Measurements from ENCODE around the gene LRFN3.
"Not testable (repeated sequence)": the region's sequence is repeated elsewhere in the genome, so short reads cannot be mapped to it uniquely, and the experiment has no call there.

LRFN3 gene

DNA sequence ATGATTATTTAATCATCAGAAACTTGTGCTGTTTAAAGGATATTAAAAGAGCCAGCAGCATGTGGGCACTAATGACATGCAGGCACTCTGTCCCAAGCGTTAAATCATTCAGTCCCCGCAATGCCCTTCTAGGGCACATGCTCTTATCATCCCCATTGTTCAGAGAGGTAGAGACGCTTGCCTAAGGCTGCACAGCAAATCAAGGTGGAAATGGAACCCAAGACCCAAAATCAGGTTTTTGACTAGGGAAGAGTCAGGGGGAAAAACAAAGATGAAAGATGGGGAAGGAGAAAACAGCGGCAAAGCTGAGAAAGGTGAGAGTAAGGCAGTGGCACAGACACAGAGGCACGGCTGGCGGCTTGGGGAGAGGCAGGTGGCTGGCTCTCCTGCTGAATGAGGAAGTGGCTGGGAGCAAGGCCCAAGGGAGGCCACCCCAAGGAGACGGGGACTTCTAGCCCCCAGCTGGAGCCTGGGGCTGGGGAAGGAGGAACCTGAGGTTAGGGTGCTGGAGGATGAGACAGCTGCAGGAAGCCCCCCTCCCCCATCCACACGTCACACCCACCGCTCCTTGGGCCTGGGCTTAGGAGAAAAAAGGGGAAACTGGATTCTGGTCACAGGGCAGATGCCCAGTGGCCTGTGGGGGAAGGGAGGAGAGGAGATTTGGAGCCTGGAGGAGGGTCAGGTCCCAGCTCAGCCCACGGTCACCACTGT lies 27.0 kb upstream of the LRFN3 start:
- TF ChIP-seq HDGF (IDR thresholded peaks at IDR 0.05; ENCODE audit: borderline replicate concordance), result no peak
- no peak for TF ChIP-seq NFRKB (IDR thresholded peaks at IDR 0.05)
- TF ChIP-seq L3MBTL2 (conservative IDR thresholded peaks at IDR 0.05), result no peak
- no peak for TF ChIP-seq SUZ12 (IDR thresholded peaks at IDR 0.05)
- no peak for TF ChIP-seq CTBP1 (IDR thresholded peaks at IDR 0.05; ENCODE audit: borderline replicate concordance)
- no peak for TF ChIP-seq ELF4 (IDR thresholded peaks at IDR 0.05)
- TF ChIP-seq BHLHE40 (IDR thresholded peaks at IDR 0.05; ENCODE audit: borderline replicate concordance), result no peak
- TF ChIP-seq LEF1 (IDR thresholded peaks at IDR 0.05; ENCODE audit: borderline replicate concordance), result no peak
- TF ChIP-seq, protein P1, sequence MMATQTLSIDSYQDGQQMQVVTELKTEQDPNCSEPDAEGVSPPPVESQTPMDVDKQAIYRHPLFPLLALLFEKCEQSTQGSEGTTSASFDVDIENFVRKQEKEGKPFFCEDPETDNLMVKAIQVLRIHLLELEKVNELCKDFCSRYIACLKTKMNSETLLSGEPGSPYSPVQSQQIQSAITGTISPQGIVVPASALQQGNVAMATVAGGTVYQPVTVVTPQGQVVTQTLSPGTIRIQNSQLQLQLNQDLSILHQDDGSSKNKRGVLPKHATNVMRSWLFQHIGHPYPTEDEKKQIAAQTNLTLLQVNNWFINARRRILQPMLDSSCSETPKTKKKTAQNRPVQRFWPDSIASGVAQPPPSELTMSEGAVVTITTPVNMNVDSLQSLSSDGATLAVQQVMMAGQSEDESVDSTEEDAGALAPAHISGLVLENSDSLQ (IDR thresholded peaks at IDR 0.05), result no peak
- TF ChIP-seq SP1 (IDR thresholded peaks at IDR 0.05), result no peak
- no peak for DNase-seq (ENCODE audit: extremely low spot score)
- ChIA-PET CTCF (no interaction called here), POLR2A (no interaction called here)

DNA sequence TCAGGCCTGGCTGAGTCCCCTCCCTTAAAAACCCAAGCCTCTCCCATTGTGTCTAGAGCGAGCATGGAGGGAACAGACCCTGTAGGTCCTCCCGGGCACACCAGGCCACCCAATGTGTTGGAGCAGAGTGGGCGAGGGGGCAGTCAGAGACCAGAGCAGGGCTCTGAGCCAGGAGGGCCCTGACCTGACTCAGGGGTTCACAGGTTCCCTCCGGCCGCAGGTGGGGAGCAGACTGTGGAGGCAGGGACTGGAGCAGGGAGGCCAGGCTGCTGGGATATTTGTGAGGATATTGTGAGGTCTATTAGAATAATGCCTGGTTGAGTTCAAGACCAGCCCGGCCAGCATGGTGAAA lies 26.5 kb upstream of the LRFN3 start:
- no peak for TF ChIP-seq FOXM1 (IDR thresholded peaks at IDR 0.05; ENCODE audit: borderline replicate concordance)
- no peak for TF ChIP-seq ZNF384 (IDR thresholded peaks at IDR 0.05)
- no peak for TF ChIP-seq ELF4 (IDR thresholded peaks at IDR 0.05)
- no peak for TF ChIP-seq L3MBTL2 (conservative IDR thresholded peaks at IDR 0.05)
- TF ChIP-seq, protein P1 (IDR thresholded peaks at IDR 0.05), result no peak
- TF ChIP-seq NFRKB (IDR thresholded peaks at IDR 0.05), result no peak
- TF ChIP-seq TARDBP (IDR thresholded peaks at IDR 0.05), result no peak
- TF ChIP-seq CTBP1 (IDR thresholded peaks at IDR 0.05; ENCODE audit: borderline replicate concordance), result no peak
- no peak for TF ChIP-seq FOXK2 (IDR thresholded peaks at IDR 0.05)
- no peak for TF ChIP-seq SUZ12 (IDR thresholded peaks at IDR 0.05)
- TF ChIP-seq FOXA1 (IDR thresholded peaks at IDR 0.05), result no peak
- no peak for DNase-seq (ENCODE audit: extremely low spot score)
- ChIA-PET CTCF (no interaction called here), POLR2A (no interaction called here)

GRCh38 chr19:35910355-35910754 lies 25.8 kb upstream of the LRFN3 start:
- CTCF ChIA-PET; POLR2A ChIA-PET; DNase-seq (ENCODE audit: extremely low spot score): not testable (repeated sequence)

DNA sequence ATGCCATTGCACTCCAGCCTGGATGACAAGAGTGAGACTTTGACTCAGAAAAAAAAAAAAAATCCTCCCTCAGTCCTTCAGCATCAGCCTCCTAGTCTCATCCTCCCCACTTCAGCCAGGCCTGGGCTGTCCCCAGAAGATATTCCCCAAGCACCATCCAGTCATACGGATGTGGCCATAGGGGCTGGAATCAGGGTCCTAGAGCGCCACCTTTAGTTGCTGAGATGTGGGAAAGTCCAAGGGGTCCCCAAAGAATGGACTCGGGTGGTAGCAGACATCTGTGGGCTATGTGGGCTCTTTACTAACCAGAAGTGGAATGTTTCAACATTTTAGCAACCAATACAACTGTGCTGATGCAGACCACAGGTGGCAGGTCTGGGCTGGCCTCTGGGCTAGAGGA lies 25.0 kb upstream of the LRFN3 start:
- DNase-seq (ENCODE audit: extremely low spot score), result no peak
- POLR2A ChIA-PET, result interaction anchor here (1.0 kb wide), 1 partner anchor 20 kb away, joined by 4 read pairs; no protein-coding TSS in a partner anchor
- CTCF ChIA-PET, result no interaction called here
- no peak for TF ChIP-seq FOXK2 (IDR thresholded peaks at IDR 0.05)
- TF ChIP-seq, protein P1 (IDR thresholded peaks at IDR 0.05), result no peak
- TF ChIP-seq L3MBTL2 (conservative IDR thresholded peaks at IDR 0.05), result no peak
- TF ChIP-seq TARDBP (IDR thresholded peaks at IDR 0.05), result no peak
- no peak for TF ChIP-seq ARNT (IDR thresholded peaks at IDR 0.05)
- TF ChIP-seq SUZ12 (IDR thresholded peaks at IDR 0.05), result no peak
- no peak for TF ChIP-seq CTBP1 (IDR thresholded peaks at IDR 0.05; ENCODE audit: borderline replicate concordance)

GRCh38 chr19:35911790-35912189 lies 24.4 kb upstream of the LRFN3 start:
- TF ChIP-seq SUZ12 (IDR thresholded peaks at IDR 0.05), result no peak
- no peak for TF ChIP-seq TARDBP (IDR thresholded peaks at IDR 0.05)
- TF ChIP-seq ELF4 (IDR thresholded peaks at IDR 0.05), result no peak
- TF ChIP-seq, protein P1 (IDR thresholded peaks at IDR 0.05), result no peak
- TF ChIP-seq ZNF384 (IDR thresholded peaks at IDR 0.05), result no peak
- TF ChIP-seq SP1 (IDR thresholded peaks at IDR 0.05), result no peak
- no peak for TF ChIP-seq CTBP1 (IDR thresholded peaks at IDR 0.05; ENCODE audit: borderline replicate concordance)
- no peak for TF ChIP-seq ARNT (IDR thresholded peaks at IDR 0.05)
- no peak for TF ChIP-seq FOXA1 (IDR thresholded peaks at IDR 0.05)
- TF ChIP-seq L3MBTL2 (conservative IDR thresholded peaks at IDR 0.05), result no peak
- ChIA-PET POLR2A (interaction anchor here (1.0 kb wide), 1 partner anchor 19 kb away, joined by 4 read pairs; no protein-coding TSS in a partner anchor), CTCF (no interaction called here)
- no peak for DNase-seq (ENCODE audit: extremely low spot score)

DNA sequence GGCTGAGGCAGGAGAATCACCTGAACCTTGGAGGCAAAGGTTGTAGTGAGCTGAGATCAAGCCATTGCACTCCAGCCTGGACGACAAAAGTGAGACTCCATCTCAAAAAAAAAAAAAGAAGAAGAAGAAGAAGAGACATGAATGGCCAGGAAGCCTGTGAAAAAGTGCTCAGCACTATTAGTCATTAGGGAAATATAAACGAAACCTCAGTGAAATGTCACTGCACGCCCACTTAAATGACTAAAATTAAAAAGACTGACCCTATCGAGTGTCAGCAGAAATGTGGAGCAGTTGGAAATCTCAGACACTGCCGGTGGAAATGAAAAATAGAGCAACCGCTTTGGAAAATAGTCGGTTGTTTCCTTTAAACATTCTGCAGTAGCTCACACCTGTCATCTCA lies 22.6 kb upstream of the LRFN3 start:
- TF ChIP-seq ELF4 (IDR thresholded peaks at IDR 0.05) (no peak), LEF1 (IDR thresholded peaks at IDR 0.05; ENCODE audit: borderline replicate concordance) (no peak), FOXK2 (IDR thresholded peaks at IDR 0.05) (no peak), NFRKB (IDR thresholded peaks at IDR 0.05) (no peak), SUZ12 (IDR thresholded peaks at IDR 0.05) (no peak), BHLHE40 (IDR thresholded peaks at IDR 0.05; ENCODE audit: borderline replicate concordance) (no peak), L3MBTL2 (conservative IDR thresholded peaks at IDR 0.05) (no peak), CTBP1 (IDR thresholded peaks at IDR 0.05; ENCODE audit: borderline replicate concordance) (no peak), ZNF384 (IDR thresholded peaks at IDR 0.05) (no peak), FOXM1 (IDR thresholded peaks at IDR 0.05; ENCODE audit: borderline replicate concordance) (no peak)
- TF ChIP-seq, protein P1 (IDR thresholded peaks at IDR 0.05), result no peak
- CTCF ChIA-PET, result no interaction called here
- no peak for DNase-seq (ENCODE audit: extremely low spot score)
- POLR2A ChIA-PET, result interaction anchor here (0.6 to 1.1 kb wide), 2 partner anchors 11 to 13 kb away, joined by 3 read pairs; no protein-coding TSS in a partner anchor
